Mucosa of descending colon (tissue), 3 donors: Measurements from ENCODE around the gene KLHL35. TPM values are rescaled to one million over a fixed set of nuclear protein-coding genes. Genes with fewer than 3 reads are reported as not detected.

Source experiments
- ATAC-seq: fragments of 200-7000 bp; cut with Tn5 transposase; one replicate; pipeline ENCODE4 v1.9.1; 2020; ENCODE audit warnings: mild to moderate bottlenecking, moderate library complexity
- DNase-seq, 3 donors: peaks; one replicate each; pipeline ENCODE4 v3.0.0-alpha.2; 2020
- H3K36me3 ChIP-seq: fragments of 200-600 bp; one replicate; pipeline ENCODE4 v1.8.0; 2021; ENCODE audit warnings: low read depth, mild to moderate bottlenecking
- H3K4me1 ChIP-seq: fragments of 200-600 bp; one replicate; pipeline ENCODE4 v1.8.0; 2021; ENCODE audit warnings: low read depth, mild to moderate bottlenecking
- H3K4me3 ChIP-seq: fragments of 200-600 bp; one replicate; pipeline ENCODE4 v1.8.0; 2021; ENCODE audit warnings: mild to moderate bottlenecking
- H3K9me3 ChIP-seq: fragments of 200-600 bp; one replicate; pipeline ENCODE4 v1.8.0; 2021; ENCODE audit warnings: mild to moderate bottlenecking
- intact Hi-C, 2 donors: fragments of 100-400 bp; cut with DNase I in 1 of 2; cut with micrococcal nuclease in 1 of 2; formaldehyde crosslinking; loops; one replicate each; pipeline versions ENCODE4 v1.11.0 to v1.11.1; 2022; cut with DNase I, micrococcal nuclease
- total RNA-seq, 3 donors: library from RNA; stranded (reverse); fragmentation: NEBNext Ultra II Directional in 2 of 3; extraction: Animal tissue kit (Norgen Biotek cat#: 25700) in 2 of 3; gene quantifications; one replicate each; pipeline versions ENCODE4 v1.2.1 to v1.2.4, GENCODE V29; 2021 to 2023
- TF ChIP-seq, protein P1 (sequence below): fragments of 200-600 bp; IDR thresholded peaks from one replicate; pipeline ENCODE4 v1.8.0; 2022; ENCODE audit warnings: antibody characterized with exemption, mild to moderate bottlenecking
- donor health status: DM: no; HTN: no; CAD: no; lungs with moderate emphysema.
- donor health status: DM: no; HTN: no; CAD: no.
- donor health status: DM: no; HTN: yes; CAD: no.

Gene KLHL35
- total RNA-seq, 3 donors from 2014 or later: 0.25 to 1.7 (median 0.49) TPM

DNA sequence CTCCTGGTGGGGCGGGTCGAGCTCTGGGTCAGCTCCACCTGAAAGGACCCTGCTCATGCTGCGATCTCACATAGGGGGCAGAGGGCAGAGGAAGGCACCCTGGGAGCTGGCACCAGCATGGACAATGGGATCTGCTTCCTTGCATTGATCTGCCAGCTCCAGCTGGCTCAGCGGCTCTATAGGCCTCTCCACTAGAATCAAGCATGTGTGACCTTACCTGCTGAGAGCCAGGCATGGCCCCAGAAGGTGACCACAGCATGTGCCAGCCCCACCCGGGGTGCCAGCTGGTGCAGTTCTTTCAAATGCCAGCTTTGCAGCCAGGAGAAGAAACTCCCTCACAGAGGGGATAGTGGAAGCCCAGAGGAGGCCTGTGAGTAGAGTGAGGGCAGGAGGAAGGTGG is 22.0 kb upstream of the KLHL35 start:
- ATAC-seq: no peak
- peak in 1 of 3 donors; percentile 46 for DNase-seq
- H3K4me3 ChIP-seq: no peak overlapping the region
- no peaks in the 10 kb centered on the region for H3K36me3 ChIP-seq
- TF ChIP-seq, protein P1, sequence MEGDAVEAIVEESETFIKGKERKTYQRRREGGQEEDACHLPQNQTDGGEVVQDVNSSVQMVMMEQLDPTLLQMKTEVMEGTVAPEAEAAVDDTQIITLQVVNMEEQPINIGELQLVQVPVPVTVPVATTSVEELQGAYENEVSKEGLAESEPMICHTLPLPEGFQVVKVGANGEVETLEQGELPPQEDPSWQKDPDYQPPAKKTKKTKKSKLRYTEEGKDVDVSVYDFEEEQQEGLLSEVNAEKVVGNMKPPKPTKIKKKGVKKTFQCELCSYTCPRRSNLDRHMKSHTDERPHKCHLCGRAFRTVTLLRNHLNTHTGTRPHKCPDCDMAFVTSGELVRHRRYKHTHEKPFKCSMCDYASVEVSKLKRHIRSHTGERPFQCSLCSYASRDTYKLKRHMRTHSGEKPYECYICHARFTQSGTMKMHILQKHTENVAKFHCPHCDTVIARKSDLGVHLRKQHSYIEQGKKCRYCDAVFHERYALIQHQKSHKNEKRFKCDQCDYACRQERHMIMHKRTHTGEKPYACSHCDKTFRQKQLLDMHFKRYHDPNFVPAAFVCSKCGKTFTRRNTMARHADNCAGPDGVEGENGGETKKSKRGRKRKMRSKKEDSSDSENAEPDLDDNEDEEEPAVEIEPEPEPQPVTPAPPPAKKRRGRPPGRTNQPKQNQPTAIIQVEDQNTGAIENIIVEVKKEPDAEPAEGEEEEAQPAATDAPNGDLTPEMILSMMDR: no peak
- intact Hi-C loops: no loop called here
- H3K4me1 ChIP-seq: no peaks in the 10 kb centered on the region
- H3K9me3 ChIP-seq: no peaks in the 10 kb centered on the region

DNA sequence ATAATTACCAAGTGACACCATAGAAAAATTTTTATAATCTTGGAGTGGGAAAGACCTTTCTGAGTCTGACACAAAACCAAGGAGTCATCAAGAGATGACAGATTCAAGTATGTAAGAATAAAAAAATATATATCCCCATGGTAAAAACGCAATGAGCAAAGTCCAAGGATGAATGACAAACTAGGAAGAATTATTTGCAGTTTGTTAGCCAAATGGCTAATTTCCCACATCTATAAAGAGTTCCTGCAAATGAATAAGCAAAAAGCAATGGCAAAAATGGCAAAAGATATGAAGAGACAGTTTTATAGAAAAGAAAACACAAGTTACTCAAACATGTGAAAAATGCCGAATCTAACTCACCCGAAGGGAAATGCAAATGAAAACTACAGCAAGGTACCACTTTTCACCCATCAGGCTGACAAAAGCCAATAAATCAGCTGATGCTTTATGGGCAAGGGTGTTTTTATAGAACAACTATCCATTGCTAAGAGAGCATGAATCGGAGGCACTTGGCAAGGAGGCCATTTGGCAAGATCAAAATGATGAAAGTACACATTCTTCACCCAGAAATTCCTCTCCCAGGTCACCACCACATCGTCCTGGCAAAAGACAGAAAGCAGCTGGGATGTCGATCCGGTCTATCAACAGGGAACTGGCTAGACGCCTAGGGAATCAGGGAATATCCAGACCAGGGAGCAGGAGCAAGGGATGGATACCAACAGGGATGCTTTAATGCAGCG is 21.1 kb upstream of the KLHL35 start:
- intact Hi-C loops: no loop called here

DNA sequence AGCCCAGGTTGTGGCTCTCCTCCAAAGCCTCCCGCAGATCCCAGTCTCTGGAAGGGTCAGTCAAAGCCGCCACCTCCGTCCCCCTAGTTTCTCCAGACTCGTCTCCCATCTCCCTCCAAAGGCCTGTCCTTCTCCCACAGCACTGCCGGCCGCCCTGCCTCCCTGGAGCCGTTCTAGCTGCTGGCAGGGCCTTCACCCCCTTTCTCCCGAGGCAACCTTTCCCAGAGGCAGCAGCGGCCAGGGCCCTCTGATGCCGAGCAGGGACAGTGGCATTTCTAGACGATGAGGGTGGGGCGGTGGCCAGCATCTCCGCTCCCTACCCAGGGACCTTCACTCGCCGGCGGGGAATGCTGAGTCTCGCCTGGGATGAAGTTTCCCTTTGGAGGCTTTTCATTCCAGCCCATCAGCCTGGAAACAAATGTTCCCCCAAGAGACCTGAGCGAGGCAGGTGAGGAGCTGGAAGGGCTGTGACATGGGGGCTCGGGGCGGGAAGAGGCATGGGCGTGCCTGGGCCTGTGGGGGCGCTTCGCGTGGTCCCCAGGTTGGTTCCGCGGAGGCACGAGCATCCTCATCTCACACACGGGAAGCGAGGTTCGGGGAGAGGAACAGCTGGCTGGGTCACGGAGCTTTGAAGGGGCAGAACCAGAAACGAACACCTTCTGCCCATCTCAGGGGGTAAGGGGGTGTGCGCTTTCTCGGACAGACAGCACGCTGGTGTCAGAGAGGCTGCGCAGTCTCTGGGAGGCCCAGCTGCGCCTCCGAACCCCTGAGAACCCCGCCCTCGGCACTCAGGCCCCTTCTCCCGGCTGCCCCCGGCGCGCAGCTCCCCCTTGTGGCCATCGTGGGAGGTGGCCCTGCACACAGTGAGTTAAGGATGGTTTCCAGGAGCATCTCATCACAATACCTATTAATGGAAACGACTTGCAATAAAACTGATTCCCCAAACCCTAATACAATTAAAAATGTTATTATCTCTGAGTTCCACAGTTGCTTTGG is 18.1 kb upstream of the KLHL35 start:
- H3K4me3 ChIP-seq: no peak overlapping the region
- no peaks in the 10 kb centered on the region for H3K36me3 ChIP-seq
- ATAC-seq (peak; percentile 47), DNase-seq (peak in 1 of 3 donors; percentile 47)
- no peaks in the 10 kb centered on the region for H3K9me3 ChIP-seq
- intact Hi-C loops: no loop called here
- TF ChIP-seq, protein P1: peak; percentile 14
- H3K4me1 ChIP-seq: no peaks in the 10 kb centered on the region

More for the DNA sequence above, 21.1 kb upstream of the KLHL35 start:
- Histone ChIP-seq H3K4me3 (no peak overlapping the region), H3K4me1 (no peaks in the 10 kb centered on the region), H3K9me3 (no peaks in the 10 kb centered on the region), H3K36me3 (no peaks in the 10 kb centered on the region)
- ATAC-seq: no peak
- TF ChIP-seq, protein P1: no peak
- DNase-seq: peak in 1 of 3 donors; percentile 5

DNA sequence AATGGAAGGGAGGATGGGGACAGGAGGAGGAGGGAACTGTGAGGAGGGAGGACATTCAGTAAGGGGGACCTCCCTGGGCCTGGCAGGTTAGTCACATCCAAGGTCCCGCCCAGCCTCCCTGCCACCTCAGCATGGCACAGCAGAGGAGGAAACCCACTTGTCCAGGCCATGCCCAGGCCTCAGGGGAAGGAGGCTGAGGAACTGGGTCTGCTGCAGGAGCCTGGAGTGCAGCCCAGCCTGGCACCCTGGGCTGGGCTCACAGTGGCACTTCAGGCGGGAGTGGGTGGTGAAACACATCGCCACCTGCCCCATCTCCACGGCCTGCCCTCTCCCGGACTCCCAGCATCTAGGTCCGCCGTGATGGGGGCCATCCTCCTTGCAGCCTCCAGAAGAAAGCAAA is 17.2 kb upstream of the KLHL35 start:
- intact Hi-C loops: no loop called here

DNA sequence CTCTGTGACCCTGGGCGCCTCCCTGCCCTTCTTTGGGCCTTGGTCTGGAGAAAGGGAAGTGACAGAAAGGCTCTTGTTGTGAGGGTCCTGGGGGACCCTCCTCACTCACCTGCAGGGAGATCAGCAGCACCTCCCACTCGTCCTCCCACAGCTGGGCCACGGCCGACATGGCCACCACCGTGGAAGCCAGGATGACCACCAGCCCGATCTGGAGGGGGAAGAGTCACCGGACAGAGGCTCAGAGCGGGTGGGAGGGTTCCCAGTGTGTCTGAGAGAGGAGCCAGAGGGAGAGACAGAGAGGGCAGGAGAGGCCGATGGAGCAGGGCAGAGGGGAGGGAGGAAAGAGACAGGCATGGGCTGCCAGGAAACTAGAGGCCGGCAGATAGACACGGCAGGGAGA is 16.8 kb upstream of the KLHL35 start:
- Histone ChIP-seq H3K4me3 (no peak overlapping the region), H3K4me1 (no peaks in the 10 kb centered on the region), H3K36me3 (no peaks in the 10 kb centered on the region), H3K9me3 (no peaks in the 10 kb centered on the region)
- intact Hi-C loops: no loop called here
- TF ChIP-seq, protein P1: no peak
- ATAC-seq: no peak
- peak in 1 of 3 donors; percentile 30 for DNase-seq

More for the DNA sequence above, 17.2 kb upstream of the KLHL35 start:
- H3K4me3 ChIP-seq: no peak overlapping the region
- DNase-seq: peak in 1 of 3 donors; percentile 27
- H3K36me3 ChIP-seq: no peaks in the 10 kb centered on the region
- TF ChIP-seq, protein P1: no peak
- H3K9me3 ChIP-seq: no peaks in the 10 kb centered on the region
- ATAC-seq: no peak
- no peaks in the 10 kb centered on the region for H3K4me1 ChIP-seq
